B cell (primary cell): ENCODE data around the gene KLF4. TPM values are rescaled to one million over a fixed set of nuclear protein-coding genes. Genes with fewer than 3 reads are reported as not detected.

Experiments used
- ATAC-seq: fragments of 200-7000 bp; cut with Tn5 transposase; one replicate; pipeline ENCODE4 v1.10.0; 2021; ENCODE audit warnings: low read depth, mild to moderate bottlenecking, moderate number of reproducible peaks, moderate library complexity
- CTCF ChIA-PET: fragments of 350-600 bp; sonication (Branson Sonifier 250); formaldehyde crosslinking; loops from one replicate; lab custom pipeline; 2021; ENCODE audit warnings: antibody characterized with exemption, inconsistent platforms; lab: Charles Lee
- POLR2A ChIA-PET: fragments of 350-600 bp; sonication (Branson Sonifier 250); formaldehyde crosslinking; loops from one replicate; lab custom pipeline; 2021; ENCODE audit warnings: antibody characterized with exemption; lab: Charles Lee
- DNase-seq: peaks from one replicate; pipeline ENCODE4 v3.0.0; 2013
- H2AFZ ChIP-seq: 2 replicates; pipeline ENCODE4 v1.6.1; 2012; ENCODE audit warnings: mild to moderate bottlenecking, low read depth, low read length; ENCODE audit not compliant: insufficient read depth, poor library complexity, severe bottlenecking
- H3K27ac ChIP-seq, 2 donors: 1 replicate in 1 of 2; 2 replicates in 1 of 2; pipeline ENCODE4 v1.5.1; 2012 to 2013; ENCODE audit warnings: low read length in 2 of 2, mild to moderate bottlenecking in 2 of 2, moderate library complexity in 1 of 2
- H3K27me3 ChIP-seq, 4 experiments: fragments of 200-600 bp in 1 of 4; sonication (generic) in 1 of 4; replicated peaks in 1 of 4; 1 replicate in 2 of 4; 2 replicates in 2 of 4; pipeline versions ENCODE4 v1.6.1 to v1.7.0; 2013 to 2016; ENCODE audit warnings: low read length in 3 of 4, mild to moderate bottlenecking in 2 of 4, mixed read lengths in 1 of 4, moderate library complexity in 1 of 4; ENCODE audit not compliant: insufficient read depth in 4 of 4, control insufficient read depth in 3 of 4; ENCODE audit errors: control extremely low read depth in 1 of 4
- H3K36me3 ChIP-seq, 2 experiments: replicated peaks in 1 of 2; 1 replicate in 1 of 2; 2 replicates in 1 of 2; pipeline versions ENCODE4 v1.6.1 to v1.7.1; 2013; ENCODE audit warnings: low read length in 1 of 2; ENCODE audit not compliant: insufficient read depth in 2 of 2, control insufficient read depth in 1 of 2; ENCODE audit errors: control extremely low read depth in 1 of 2, extremely low read depth in 1 of 2
- H3K4me1 ChIP-seq, 2 donors: fragments of 200-600 bp in 1 of 2; sonication (generic) in 1 of 2; 1 replicate in 1 of 2; 2 replicates in 1 of 2; pipeline versions ENCODE4 v1.5.1 to v1.6.1; 2013 to 2017; ENCODE audit warnings: low read length in 2 of 2; ENCODE audit not compliant: control insufficient read depth in 2 of 2, insufficient read depth in 2 of 2
- H3K4me2 ChIP-seq: replicated peaks from 2 replicates; pipeline ENCODE3; 2012; ENCODE audit warnings: mild to moderate bottlenecking, low read depth, low read length; ENCODE audit not compliant: poor library complexity, severe bottlenecking
- H3K4me3 ChIP-seq, 5 experiments: fragments of 200-600 bp in 1 of 5; sonication (generic) in 1 of 5; 1 replicate in 3 of 5; 2 replicates in 2 of 5; pipeline versions ENCODE4 v1.5.1 to v1.7.0; 2011 to 2016; ENCODE audit warnings: low read length in 4 of 5, mild to moderate bottlenecking in 4 of 5, low read depth in 2 of 5, control low read depth in 1 of 5, moderate library complexity in 1 of 5; ENCODE audit not compliant: insufficient read depth in 1 of 5; ENCODE audit errors: control extremely low read depth in 1 of 5, extremely low read depth in 1 of 5
- H3K79me2 ChIP-seq: fragments of 200-600 bp; sonication (generic); one replicate; pipeline ENCODE4 v1.6.0; 2016; ENCODE audit warnings: low read length; ENCODE audit not compliant: control insufficient read depth, insufficient read depth
- H3K9ac ChIP-seq: fragments of 200-600 bp; sonication (generic); 2 replicates; pipeline ENCODE4 v1.6.1; 2017; ENCODE audit warnings: mild to moderate bottlenecking, low read length, moderate library complexity
- H3K9me3 ChIP-seq, 3 donors: one replicate each; pipeline versions ENCODE4 v1.6.1 to v1.7.1; 2013; ENCODE audit warnings: low read length in 2 of 3; ENCODE audit not compliant: control insufficient read depth in 2 of 3, insufficient read depth in 1 of 3; ENCODE audit errors: control extremely low read depth in 1 of 3
- H4K20me1 ChIP-seq: 2 replicates; pipeline ENCODE4 v1.6.0; 2012; ENCODE audit warnings: mild to moderate bottlenecking, low read length; ENCODE audit not compliant: insufficient read depth, control insufficient read depth, poor library complexity, severe bottlenecking
- H3K27ac Mint-ChIP-seq: one replicate; pipeline ENCODE4 v1.8.0; 2021; ENCODE audit warnings: mixed read lengths
- H3K27me3 Mint-ChIP-seq: one replicate; pipeline ENCODE4 v1.8.0; 2021; ENCODE audit warnings: mixed read lengths
- H3K4me1 Mint-ChIP-seq: one replicate; pipeline ENCODE4 v1.8.0; 2021; ENCODE audit warnings: mixed read lengths
- H3K4me3 Mint-ChIP-seq: one replicate; pipeline ENCODE4 v1.8.0; 2021; ENCODE audit warnings: mixed read lengths
- H3K9me3 Mint-ChIP-seq: one replicate; pipeline ENCODE4 v1.8.0; 2022; ENCODE audit warnings: mixed read lengths; ENCODE audit not compliant: insufficient read depth
- EZH2 ChIP-seq: IDR thresholded peaks from 2 replicates; pipeline ENCODE4 v1.6.1; 2012; ENCODE audit warnings: borderline replicate concordance, low read depth, mild to moderate bottlenecking, moderate library complexity, low read length; ENCODE audit not compliant: insufficient read depth, poor library complexity, severe bottlenecking
- whole genome bisulfite sequencing: methylation state at CpG from one replicate; pipeline ENCODE4 v1.1.5; 2013; ENCODE audit warnings: missing lambda C conversion rate; ENCODE audit not compliant: insufficient coverage; 5-methylcytosine and 5-hydroxymethylcytosine counted together
- intact Hi-C: fragments of 100-400 bp; cut with micrococcal nuclease; formaldehyde crosslinking; loops from one replicate; pipeline ENCODE4 v1.10.0; 2022
- polyA plus RNA-seq: library from polyadenylated mRNA; depleted of rRNA; stranded (reverse); fragments of >200 nt; gene quantifications from 2 replicates; pipeline ENCODE4 v1.2.3, GENCODE V29; 2012
- total RNA-seq, 2 donors: library from RNA; stranded (reverse); fragments of 120-200 nt in 1 of 2; gene quantifications; 1 replicate in 1 of 2; 2 replicates in 1 of 2; pipeline versions ENCODE4 v1.2.3 to v1.2.4, GENCODE V29; 2013 to 2022
- TF ChIP-seq, protein P1 (sequence below): fragments of 200-600 bp; IDR thresholded peaks from one replicate; pipeline ENCODE4 v1.8.0; 2022; ENCODE audit warnings: antibody characterized with exemption, mild to moderate bottlenecking

The KLF4 gene
- total and polyA plus RNA-seq, 2 donors (not counting 1 experiment from before 2014, with no cell fraction given): 3.8 to 244 TPM

DNA sequence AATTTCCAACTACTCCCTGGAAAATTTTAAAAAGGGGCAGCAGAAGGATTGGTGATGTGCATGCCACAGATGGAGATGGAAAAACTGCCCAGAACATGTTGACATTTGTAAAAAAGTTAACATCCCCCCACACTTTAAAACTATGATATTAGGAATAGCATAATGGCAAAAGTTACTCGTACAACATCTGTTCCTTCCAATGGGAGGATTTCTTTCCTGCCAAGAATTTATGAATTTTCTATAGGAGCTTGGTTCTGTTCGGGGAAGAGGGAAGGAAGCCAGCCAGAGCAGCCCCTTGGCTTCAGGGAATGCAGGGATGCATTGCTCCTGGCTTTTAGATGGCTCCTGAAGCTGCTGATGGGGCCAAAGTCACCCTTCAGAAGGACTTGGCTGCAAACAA, 22.7 kb downstream of the KLF4 start:
- peaks cover 45% of the 10 kb centered on the region for H3K27me3 Mint-ChIP-seq
- Histone ChIP-seq H3K79me2 (no peaks in the 10 kb centered on the region), H3K4me3 (no peak overlapping the region), H3K4me1 (peaks cover 13 to 15% of the 10 kb centered on the region in 2 donors), H3K9ac (no peak overlapping the region), H3K9me3 (no peaks in the 10 kb centered on the region), H4K20me1 (no peaks in the 10 kb centered on the region), H3K27me3 (peaks cover 0 to 25% (median 17%) of the 10 kb centered on the region in 4 experiments), H3K4me2 (no peak overlapping the region), H3K27ac (no peak overlapping the region), H3K36me3 (no peaks in the 10 kb centered on the region), H2AFZ (no peak overlapping the region)
- peaks cover 13% of the 10 kb centered on the region for H3K4me1 Mint-ChIP-seq
- intact Hi-C loops: loop anchor here (5.0 kb wide), 1 partner anchor 805 kb away; no protein-coding TSS in a partner anchor
- ATAC-seq (no peak), DNase-seq (no peak)
- TF ChIP-seq, protein P1, sequence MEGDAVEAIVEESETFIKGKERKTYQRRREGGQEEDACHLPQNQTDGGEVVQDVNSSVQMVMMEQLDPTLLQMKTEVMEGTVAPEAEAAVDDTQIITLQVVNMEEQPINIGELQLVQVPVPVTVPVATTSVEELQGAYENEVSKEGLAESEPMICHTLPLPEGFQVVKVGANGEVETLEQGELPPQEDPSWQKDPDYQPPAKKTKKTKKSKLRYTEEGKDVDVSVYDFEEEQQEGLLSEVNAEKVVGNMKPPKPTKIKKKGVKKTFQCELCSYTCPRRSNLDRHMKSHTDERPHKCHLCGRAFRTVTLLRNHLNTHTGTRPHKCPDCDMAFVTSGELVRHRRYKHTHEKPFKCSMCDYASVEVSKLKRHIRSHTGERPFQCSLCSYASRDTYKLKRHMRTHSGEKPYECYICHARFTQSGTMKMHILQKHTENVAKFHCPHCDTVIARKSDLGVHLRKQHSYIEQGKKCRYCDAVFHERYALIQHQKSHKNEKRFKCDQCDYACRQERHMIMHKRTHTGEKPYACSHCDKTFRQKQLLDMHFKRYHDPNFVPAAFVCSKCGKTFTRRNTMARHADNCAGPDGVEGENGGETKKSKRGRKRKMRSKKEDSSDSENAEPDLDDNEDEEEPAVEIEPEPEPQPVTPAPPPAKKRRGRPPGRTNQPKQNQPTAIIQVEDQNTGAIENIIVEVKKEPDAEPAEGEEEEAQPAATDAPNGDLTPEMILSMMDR: no peak
- no peak for TF ChIP-seq EZH2
- POLR2A ChIA-PET: no interaction called here
- H3K27ac Mint-ChIP-seq: no peak overlapping the region
- no peaks in the 10 kb centered on the region for H3K9me3 Mint-ChIP-seq
- no peak overlapping the region for H3K4me3 Mint-ChIP-seq
- CTCF ChIA-PET: interaction anchor here (2.6 kb wide), 1 partner anchor 1099 kb away, joined by 38 read pairs; no protein-coding TSS in a partner anchor
- no CpG with 5 or more reads among the region's 2 CpGs for WGBS
